Measurements from ENCODE around the gene PMAIP1.
A peak's percentile ranks its signal among the peaks of the same experiment; 100 is the strongest.

Gene PMAIP1

GRCh38 chr18:59915606-59916005 lies 15.8 kb downstream of the PMAIP1 start:
- DNase-seq = no peak

- no peak for DNase-seq
Observed at GRCh38 chr18:59916746-59917145, 16.9 kb downstream of the PMAIP1 start.

- DNase-seq = no peak
Observed at GRCh38 chr18:59917422-59917821, 17.6 kb downstream of the PMAIP1 start.

- DNase-seq = peak; percentile 2
Observed at GRCh38 chr18:59918320-59918755, 18.5 kb downstream of the PMAIP1 start.

- DNase-seq = no peak
Observed at GRCh38 chr18:59918997-59919396, 19.2 kb downstream of the PMAIP1 start.

- no peak for DNase-seq
Observed at GRCh38 chr18:59921384-59921891, 21.6 kb downstream of the PMAIP1 start.

GRCh38 chr18:59923539-59924196 lies 23.9 kb downstream of the PMAIP1 start:
- no peak for DNase-seq

GRCh38 chr18:59926131-59926530 lies 26.3 kb downstream of the PMAIP1 start:
- DNase-seq = no peak

- no peak for DNase-seq
Observed at GRCh38 chr18:59927246-59927825, 27.5 kb downstream of the PMAIP1 start.

- DNase-seq = no peak
Observed at GRCh38 chr18:59928201-59928600, 28.4 kb downstream of the PMAIP1 start.

GRCh38 chr18:59929621-59930295 lies 30.0 kb downstream of the PMAIP1 start:
- no peak for DNase-seq

- no peak for DNase-seq
Observed at GRCh38 chr18:59932401-59932800, 32.6 kb downstream of the PMAIP1 start.

- DNase-seq = no peak
Observed at GRCh38 chr18:59938676-59939075, 38.9 kb downstream of the PMAIP1 start.

GRCh38 chr18:59939127-59939526 lies 39.3 kb downstream of the PMAIP1 start:
- no peak for DNase-seq

- no peak for DNase-seq
Observed at GRCh38 chr18:59940068-59940467, 40.3 kb downstream of the PMAIP1 start.

- no peak for DNase-seq
Observed at GRCh38 chr18:59941331-59941730, 41.5 kb downstream of the PMAIP1 start.

- DNase-seq = no peak
Observed at GRCh38 chr18:59942601-59943000, 42.8 kb downstream of the PMAIP1 start.

GRCh38 chr18:59945544-59945943 lies 45.7 kb downstream of the PMAIP1 start:
- no peak for DNase-seq

GRCh38 chr18:59950215-59950944 lies 50.6 kb downstream of the PMAIP1 start:
- no peak for DNase-seq

- DNase-seq = no peak
Observed at GRCh38 chr18:59951591-59951990, 51.8 kb downstream of the PMAIP1 start.

GRCh38 chr18:59952283-59953007 lies 52.6 kb downstream of the PMAIP1 start:
- DNase-seq = no peak

Data from GOT3 (cell line).